GM23338 (cell line): ENCODE measurements around the gene B4GALT1. TPM values are rescaled to one million over a fixed set of nuclear protein-coding genes. Genes with fewer than 3 reads are reported as not detected.

Experiments
- ATAC-seq: fragments of 200-7000 bp; cut with Tn5 transposase; 3 replicates; pipeline ENCODE4 v1.9.1; 2020
- DNase-seq: peaks from one replicate; pipeline ENCODE4 v3.0.0-alpha.2; 2015; ENCODE audit warnings: low spot score
- H2AFZ ChIP-seq: fragments of 200-600 bp; sonication (generic); 2 replicates; pipeline ENCODE4 v1.8.0; 2016; ENCODE audit warnings: antibody characterized with exemption, mild to moderate bottlenecking, moderate library complexity
- H3F3A ChIP-seq: fragments of 200-600 bp; sonication (generic); replicated peaks from 2 replicates; pipeline ENCODE4 v1.8.0; 2017; ENCODE audit warnings: antibody characterized with exemption, mixed run types, low read depth
- H3K27ac ChIP-seq: fragments of 200-600 bp; sonication (generic); 2 replicates; pipeline ENCODE4 v1.6.1; 2016; ENCODE audit warnings: low read depth
- H3K27me3 ChIP-seq: fragments of 200-600 bp; sonication (generic); 2 replicates; pipeline ENCODE4 v1.8.0; 2016; ENCODE audit warnings: mild to moderate bottlenecking, mixed run types, moderate library complexity; ENCODE audit not compliant: insufficient read depth
- H3K36me3 ChIP-seq: fragments of 200-600 bp; sonication (generic); 2 replicates; pipeline ENCODE4 v1.8.0; 2016; ENCODE audit warnings: mild to moderate bottlenecking; ENCODE audit not compliant: insufficient read depth
- H3K4me1 ChIP-seq: fragments of 200-600 bp; sonication (generic); 2 replicates; pipeline ENCODE4 v1.8.0; 2016; ENCODE audit warnings: mild to moderate bottlenecking, moderate library complexity; ENCODE audit not compliant: insufficient read depth
- H3K4me2 ChIP-seq: fragments of 200-600 bp; sonication (generic); 2 replicates; pipeline ENCODE4 v1.7.1; 2017; ENCODE audit warnings: mixed run types
- H3K4me3 ChIP-seq: fragments of 200-600 bp; sonication (generic); 2 replicates; pipeline ENCODE4 v1.6.1; 2016; ENCODE audit warnings: mixed run types
- H3K79me2 ChIP-seq: fragments of 200-600 bp; sonication (generic); replicated peaks from 2 replicates; pipeline ENCODE4 v1.8.0; 2017; ENCODE audit warnings: mild to moderate bottlenecking; ENCODE audit not compliant: insufficient read depth
- H3K9me2 ChIP-seq: fragments of 200-600 bp; sonication (generic); 2 replicates; pipeline ENCODE4 v1.8.0; 2017; ENCODE audit not compliant: insufficient read depth
- H4K20me1 ChIP-seq: fragments of 200-600 bp; sonication (generic); replicated peaks from 2 replicates; pipeline ENCODE4 v1.8.0; 2017; ENCODE audit warnings: mild to moderate bottlenecking; ENCODE audit not compliant: insufficient read depth
- H3K27ac Mint-ChIP-seq: 2 replicates; pipeline ENCODE4 v1.8.0; 2020; ENCODE audit warnings: inconsistent platforms, mild to moderate bottlenecking, moderate library complexity, mixed read lengths
- H3K27me3 Mint-ChIP-seq: 3 replicates; pipeline ENCODE4 v1.8.0; 2022; ENCODE audit warnings: low read depth, mild to moderate bottlenecking, moderate library complexity, mixed read lengths, inconsistent platforms; ENCODE audit not compliant: insufficient read depth, poor library complexity
- H3K36me3 Mint-ChIP-seq: 3 replicates; pipeline ENCODE4 v1.8.0; 2021; ENCODE audit warnings: low read depth, mild to moderate bottlenecking, inconsistent platforms, moderate library complexity, mixed read lengths
- H3K4me1 Mint-ChIP-seq: 3 replicates; pipeline ENCODE4 v1.8.0; 2020; ENCODE audit warnings: mild to moderate bottlenecking, inconsistent platforms, mixed read lengths
- H3K4me3 Mint-ChIP-seq: 3 replicates; pipeline ENCODE4 v1.8.0; 2021; ENCODE audit warnings: moderate library complexity, mild to moderate bottlenecking, inconsistent platforms, mixed read lengths
- H3K9me3 Mint-ChIP-seq: 3 replicates; pipeline ENCODE4 v1.8.0; 2020; ENCODE audit warnings: moderate library complexity, mild to moderate bottlenecking, inconsistent platforms, mixed read lengths
- CREB1 ChIP-seq: fragments of 250-450 bp; sonication (Bioruptor Pico); IDR thresholded peaks from 2 replicates; pipeline ENCODE4 v1.5.0; 2020; ENCODE audit warnings: low read depth, mild to moderate bottlenecking, moderate library complexity
- CTCF ChIP-seq, 2 experiments: fragments of 200-600 bp in 1 of 2; sonication (generic) in 1 of 2; conservative IDR thresholded peaks; 2 replicates each; pipeline versions ENCODE4 v1.5.1 to v1.6.1; 2016 to 2017; ENCODE audit warnings: antibody characterized with exemption in 2 of 2, low read depth in 2 of 2, mild to moderate bottlenecking in 2 of 2, moderate library complexity in 1 of 2
- ETS1 ChIP-seq: IDR thresholded peaks from 2 replicates; pipeline ENCODE4 v1.6.1; 2016; ENCODE audit warnings: antibody characterized with exemption
- EZH2 ChIP-seq: fragments of 200-600 bp; sonication (generic); IDR thresholded peaks from one replicate; pipeline ENCODE4 v1.8.0; 2017; ENCODE audit warnings: antibody characterized with exemption, mild to moderate bottlenecking, low read depth; ENCODE audit not compliant: unreplicated experiment
- JUNB ChIP-seq: IDR thresholded peaks from one replicate; pipeline ENCODE4 v1.6.1; 2016; ENCODE audit warnings: antibody characterized with exemption; ENCODE audit not compliant: unreplicated experiment
- NANOG ChIP-seq: IDR thresholded peaks from 2 replicates; pipeline ENCODE4 v1.6.1; 2016; ENCODE audit warnings: antibody characterized with exemption, borderline replicate concordance
- POLR2AphosphoS5 ChIP-seq: IDR thresholded peaks from 2 replicates; pipeline ENCODE4 v1.6.1; 2016; ENCODE audit warnings: antibody characterized with exemption, low read depth
- REST ChIP-seq: IDR thresholded peaks from one replicate; pipeline ENCODE4 v1.6.1; 2018; ENCODE audit warnings: antibody characterized with exemption; ENCODE audit not compliant: unreplicated experiment
- STAT1 ChIP-seq: IDR thresholded peaks from one replicate; pipeline ENCODE4 v1.6.1; 2016; ENCODE audit warnings: antibody characterized with exemption; ENCODE audit not compliant: unreplicated experiment
- ZNF114 ChIP-seq: fragments of 250-450 bp; sonication (Bioruptor Pico); IDR thresholded peaks from 2 replicates; pipeline ENCODE4 v1.5.0; 2020; ENCODE audit warnings: mild to moderate bottlenecking, moderate library complexity
- ZNF331 ChIP-seq: fragments of 250-450 bp; sonication (Bioruptor Pico); IDR thresholded peaks from 2 replicates; pipeline ENCODE4 v1.5.0; 2020; ENCODE audit warnings: low read depth, mild to moderate bottlenecking, moderate library complexity
- ZNF462 ChIP-seq: fragments of 250-450 bp; sonication (Bioruptor Pico); IDR thresholded peaks from 2 replicates; pipeline ENCODE4 v1.5.0; 2020; ENCODE audit warnings: mild to moderate bottlenecking, moderate library complexity
- polyA plus RNA-seq: library from polyadenylated mRNA; unstranded; fragments of >200 nt; fragmentation: Nextera tagmentation; extraction: Ambion mirVana; gene quantifications from 2 replicates; pipeline ENCODE4 v1.2.1, GENCODE V29; 2016
- total RNA-seq: library from RNA; depleted of rRNA; stranded (reverse); fragments of >200 nt; shearing (Covaris generic); gene quantifications from 2 replicates; pipeline ENCODE4 v1.2.3, GENCODE V29; 2014

Gene B4GALT1
- total and polyA plus RNA-seq, 2 experiments from 2014 or later, result 6.3 to 15.8 TPM

- TF ChIP-seq ZNF114 (CRISPR knock-in tag), result no peak
- no peak for TF ChIP-seq REST
- TF ChIP-seq STAT1, result no peak
- TF ChIP-seq EZH2, result no peak
- no peak for TF ChIP-seq NANOG
- no peak for TF ChIP-seq POLR2AphosphoS5
- no peak for TF ChIP-seq CTCF (conservative IDR thresholded peaks at IDR 0.05; ENCODE audit: low read depth in 2 of 2)
- TF ChIP-seq ETS1, result no peak
- no peak for TF ChIP-seq CREB1 (CRISPR knock-in tag)
- no peak for TF ChIP-seq JUNB
- no peak for TF ChIP-seq ZNF331 (CRISPR knock-in tag)
Observed at GRCh38 chr9:33101104-33101951, 65.8 kb downstream of the B4GALT1 start (continued).

- no peak for ATAC-seq
- no peak for DNase-seq
- Mint-ChIP-seq H3K4me3 (no peak overlapping the region), H3K9me3 (no peaks in the 10 kb centered on the region), H3K36me3 (no peaks in the 10 kb centered on the region), H3K27me3 (peaks cover 5% of the 10 kb centered on the region), H3K27ac (no peak overlapping the region), H3K4me1 (peaks cover 7% of the 10 kb centered on the region; the same call in 2 of the 3 replicates)
- Histone ChIP-seq H3F3A (no peaks in the 10 kb centered on the region), H3K4me2 (no peak overlapping the region), H3K4me3 (no peak overlapping the region), H4K20me1 (no peaks in the 10 kb centered on the region), H3K27ac (no peak overlapping the region), H3K4me1 (no peaks in the 10 kb centered on the region; the same call in 1 of the 2 replicates), H3K9me2 (0 out of 2 replicates have a peak, but pooled peaks cover 9% of the 10 kb centered on the region), H3K79me2 (no peaks in the 10 kb centered on the region), H2AFZ (no peak overlapping the region), H3K27me3 (no peaks in the 10 kb centered on the region), H3K36me3 (no peaks in the 10 kb centered on the region)
- no peak for TF ChIP-seq ZNF462 (CRISPR knock-in tag)
Observed at GRCh38 chr9:33099754-33100153, 67.4 kb downstream of the B4GALT1 start.
